HG02610 (cell line): ENCODE results near the gene SS18L1.

ENCODE experiments used
- ATAC-seq: cut with Tn5 transposase; IDR thresholded peaks from one replicate; pipeline ENCODE4 v1.9.1; 2021; ENCODE audit warnings: mild to moderate bottlenecking, moderate library complexity; ENCODE audit not compliant: unreplicated experiment

SS18L1 gene

GRCh38 chr20:62191781-62192559 lies 48.4 kb downstream of the SS18L1 start:
- no peak for ATAC-seq

DNA sequence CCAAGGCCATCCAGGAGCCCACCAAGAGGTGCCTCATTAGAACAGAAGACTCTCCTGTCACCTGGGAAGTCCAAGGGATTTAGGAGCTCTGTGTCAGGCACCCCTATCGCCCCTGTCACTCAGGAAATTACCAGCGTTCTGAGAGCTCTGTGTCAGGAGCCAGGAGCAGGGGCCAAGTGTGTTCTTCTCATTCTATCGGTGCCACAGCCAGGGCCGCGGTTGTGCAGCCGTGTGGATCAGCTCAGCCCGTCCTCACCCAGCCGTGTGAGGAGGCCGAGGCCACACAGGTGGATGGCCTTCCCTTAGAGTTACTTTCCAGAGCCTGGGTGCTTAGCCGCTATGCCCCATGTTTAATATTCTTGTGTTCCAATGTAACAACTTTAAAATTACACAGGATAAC lies 49.1 kb downstream of the SS18L1 start:
- no peak for ATAC-seq

GRCh38 chr20:62193079-62194025 lies 49.8 kb downstream of the SS18L1 start:
- no peak for ATAC-seq

- ATAC-seq: no peak
These were observed 51.5 kb downstream of the SS18L1 start for GRCh38 chr20:62195075-62195405.

GRCh38 chr20:62195736-62196135 lies 52.2 kb downstream of the SS18L1 start:
- no peak for ATAC-seq

GRCh38 chr20:62196286-62196685 lies 52.7 kb downstream of the SS18L1 start:
- ATAC-seq: no peak

DNA sequence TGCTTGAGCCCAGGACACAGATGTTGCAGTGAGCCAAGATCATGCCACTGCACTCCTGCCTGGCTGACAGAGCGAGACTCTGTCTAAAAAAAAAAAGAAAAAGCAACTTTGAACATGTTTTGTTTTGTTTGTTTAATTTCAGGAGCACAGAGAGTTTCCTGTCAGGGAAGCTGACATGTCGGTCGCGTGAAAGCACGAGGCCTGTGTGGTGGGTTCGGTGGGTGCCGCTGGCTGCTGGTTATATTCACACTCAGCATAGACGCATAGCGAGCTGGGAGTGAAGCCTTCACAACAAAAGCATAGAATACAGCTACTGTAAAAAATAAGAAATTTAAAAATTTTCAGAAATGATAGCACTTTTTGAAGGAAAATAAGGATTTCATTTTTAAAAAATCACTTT lies 53.7 kb downstream of the SS18L1 start:
- ATAC-seq: no peak

DNA sequence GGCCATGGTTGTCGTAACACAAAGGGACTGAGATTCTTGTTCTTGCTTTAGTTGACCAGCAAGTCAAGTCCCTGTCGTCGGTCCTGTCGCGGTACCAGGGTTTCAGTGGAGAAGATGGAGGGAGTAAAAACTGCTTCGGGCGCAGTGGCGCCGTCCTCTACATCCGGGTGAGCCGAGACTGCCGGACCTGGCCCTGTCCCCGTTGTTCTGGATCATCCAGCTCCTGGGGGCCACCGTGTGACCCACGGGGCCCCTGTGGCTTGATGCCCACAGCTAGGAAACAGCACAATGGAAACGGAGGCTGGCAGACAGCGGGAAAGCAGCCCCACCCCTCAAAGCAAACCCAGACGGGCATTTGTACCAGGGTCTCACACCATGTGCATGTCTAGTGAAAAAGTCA lies 54.2 kb downstream of the SS18L1 start:
- ATAC-seq: no peak

DNA sequence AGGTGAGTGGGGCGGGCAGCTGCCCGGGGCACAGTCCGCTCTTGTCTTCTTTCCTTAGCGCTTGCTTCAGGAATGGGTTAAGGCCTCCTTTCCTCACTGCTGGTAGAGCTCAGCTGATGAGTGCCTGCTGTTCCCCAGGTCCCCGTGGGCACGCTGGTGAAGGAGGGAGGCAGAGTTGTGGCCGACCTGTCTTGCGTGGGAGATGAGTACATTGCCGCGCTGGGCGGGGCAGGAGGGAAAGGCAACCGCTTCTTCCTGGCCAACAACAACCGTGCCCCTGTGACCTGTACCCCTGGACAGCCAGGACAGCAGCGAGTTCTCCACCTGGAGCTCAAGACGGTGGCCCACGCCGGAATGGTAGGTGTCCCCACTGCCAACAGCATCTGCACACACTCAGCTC lies 54.9 kb downstream of the SS18L1 start:
- no peak for ATAC-seq

DNA sequence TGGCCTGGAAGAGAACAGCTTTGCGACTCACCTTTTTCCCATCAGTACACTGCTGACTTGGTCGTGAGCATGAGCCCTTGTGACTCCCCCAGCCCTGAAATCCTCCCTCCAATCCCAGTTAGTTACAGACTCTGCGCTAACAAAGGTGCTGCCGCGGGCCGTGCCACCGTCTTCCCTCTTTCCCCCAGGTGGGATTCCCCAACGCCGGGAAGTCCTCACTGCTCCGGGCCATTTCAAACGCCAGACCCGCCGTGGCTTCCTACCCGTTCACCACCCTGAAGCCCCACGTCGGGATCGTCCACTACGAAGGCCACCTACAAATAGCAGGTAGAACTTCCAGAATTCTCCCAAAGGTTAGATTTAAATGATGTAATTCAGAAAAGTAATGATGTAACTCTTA lies 55.4 kb downstream of the SS18L1 start:
- ATAC-seq: no peak

GRCh38 chr20:62200491-62201172 lies 57.1 kb downstream of the SS18L1 start:
- no peak for ATAC-seq

DNA sequence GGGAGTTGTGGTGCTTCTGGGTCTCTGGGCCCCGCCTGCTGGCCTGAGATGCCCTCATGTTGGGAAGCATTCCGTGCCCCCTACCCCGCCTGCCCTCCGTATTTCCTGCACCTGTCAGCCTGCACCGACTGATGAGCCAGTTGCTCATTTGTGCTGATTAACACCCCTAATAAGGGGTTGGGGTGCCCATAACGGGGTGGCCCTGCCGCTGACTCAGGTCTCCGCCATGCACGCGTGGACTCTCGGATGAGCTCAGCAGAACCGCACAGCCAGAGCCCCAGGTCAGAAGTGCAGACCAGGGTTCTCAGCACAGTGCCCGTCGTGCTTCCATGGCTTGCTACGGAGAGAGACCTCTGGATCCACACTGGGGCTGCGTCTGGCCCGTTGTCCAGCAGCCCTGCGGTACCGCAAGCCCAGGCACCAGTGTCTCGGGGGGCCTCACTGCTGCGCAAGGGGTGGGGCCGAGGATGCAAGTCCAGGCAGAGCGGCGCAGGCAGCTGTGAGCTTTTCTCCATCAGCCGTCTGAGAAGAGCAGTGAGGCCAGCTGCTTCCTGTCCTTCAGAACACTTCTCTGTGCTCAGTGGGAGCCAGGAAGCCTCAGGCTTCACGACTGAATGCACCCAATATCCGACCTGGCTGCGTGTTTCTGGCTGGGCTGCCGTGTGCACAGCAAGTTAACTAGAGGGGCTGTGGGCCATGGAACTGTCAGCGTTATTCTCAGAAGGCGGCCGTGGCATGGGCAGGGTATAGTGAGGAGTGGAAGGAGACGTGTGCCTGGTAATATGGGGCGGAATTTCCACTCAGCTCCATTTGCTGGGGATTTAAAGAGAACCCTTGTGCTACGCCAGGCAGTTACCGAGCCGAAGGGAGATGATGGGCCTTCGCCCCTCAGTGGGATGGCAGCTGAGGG lies 57.9 kb downstream of the SS18L1 start:
- ATAC-seq: peak; percentile 56

- peak; percentile 25 for ATAC-seq
These were observed 58.5 kb downstream of the SS18L1 start for GRCh38 chr20:62202083-62202395.

DNA sequence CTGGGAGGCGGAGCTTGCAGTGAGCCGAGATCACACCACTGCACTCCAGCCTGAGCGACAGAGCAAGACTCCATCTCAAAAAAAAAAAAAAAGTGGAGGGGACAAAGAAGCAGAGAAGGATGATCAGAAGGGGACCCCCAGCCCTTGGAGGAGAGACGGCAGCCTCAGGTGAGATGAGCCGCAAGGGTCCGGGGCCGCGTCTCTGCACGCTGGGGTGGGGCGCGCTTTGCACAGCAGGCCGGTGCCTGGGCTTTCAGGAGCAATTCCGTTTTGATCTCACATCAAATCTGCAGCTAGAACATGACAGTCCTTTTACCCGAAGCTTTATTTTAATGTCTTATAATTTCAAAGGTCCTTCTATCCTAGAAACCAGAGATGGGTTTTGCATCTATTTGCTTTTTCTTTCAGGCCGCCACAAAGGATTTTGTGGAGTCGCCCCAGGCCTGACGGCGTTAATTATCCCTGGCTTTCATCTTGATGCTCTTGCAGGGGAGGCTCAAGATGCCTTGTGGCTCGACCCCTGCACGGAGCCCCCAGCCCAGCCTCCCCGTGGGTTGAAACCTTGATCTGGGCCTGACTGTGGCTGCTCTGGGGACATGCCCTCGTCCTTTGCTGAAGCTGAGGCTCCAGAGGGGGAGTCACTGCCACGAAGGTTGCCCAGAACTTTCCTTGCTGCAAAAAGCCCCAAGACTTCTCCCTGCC lies 59.3 kb downstream of the SS18L1 start:
- ATAC-seq: no peak

DNA sequence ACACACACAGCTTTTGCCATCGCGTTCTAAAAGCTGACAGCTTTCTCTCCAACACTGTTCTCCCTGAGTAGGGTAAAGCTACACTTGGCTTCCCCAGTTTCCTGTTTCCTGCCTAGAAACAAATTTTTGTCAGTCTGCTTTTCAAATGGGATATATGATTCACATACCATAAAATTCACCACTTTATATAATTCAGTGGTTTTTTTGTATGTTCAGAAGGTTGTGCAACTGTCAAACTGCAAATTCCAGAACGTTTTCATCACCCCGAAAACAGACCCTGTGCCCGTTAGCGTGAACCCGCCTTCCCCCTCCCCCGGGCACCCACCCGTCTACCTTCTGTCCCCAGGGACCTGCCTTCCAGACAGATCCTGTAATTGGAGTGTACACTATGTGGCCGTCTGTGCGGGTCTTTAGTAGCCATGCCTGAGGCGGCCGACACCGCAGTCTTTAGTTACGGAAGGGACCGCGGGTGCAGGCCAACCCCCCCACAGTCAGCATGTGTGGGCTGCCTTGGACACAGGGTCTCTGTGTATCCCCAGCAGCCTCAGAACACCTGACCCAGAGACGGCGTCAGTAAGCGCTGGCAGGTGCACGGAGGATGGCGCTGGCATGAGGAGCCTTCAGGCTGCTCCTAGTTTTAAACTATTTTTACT lies 59.9 kb downstream of the SS18L1 start:
- ATAC-seq: no peak

DNA sequence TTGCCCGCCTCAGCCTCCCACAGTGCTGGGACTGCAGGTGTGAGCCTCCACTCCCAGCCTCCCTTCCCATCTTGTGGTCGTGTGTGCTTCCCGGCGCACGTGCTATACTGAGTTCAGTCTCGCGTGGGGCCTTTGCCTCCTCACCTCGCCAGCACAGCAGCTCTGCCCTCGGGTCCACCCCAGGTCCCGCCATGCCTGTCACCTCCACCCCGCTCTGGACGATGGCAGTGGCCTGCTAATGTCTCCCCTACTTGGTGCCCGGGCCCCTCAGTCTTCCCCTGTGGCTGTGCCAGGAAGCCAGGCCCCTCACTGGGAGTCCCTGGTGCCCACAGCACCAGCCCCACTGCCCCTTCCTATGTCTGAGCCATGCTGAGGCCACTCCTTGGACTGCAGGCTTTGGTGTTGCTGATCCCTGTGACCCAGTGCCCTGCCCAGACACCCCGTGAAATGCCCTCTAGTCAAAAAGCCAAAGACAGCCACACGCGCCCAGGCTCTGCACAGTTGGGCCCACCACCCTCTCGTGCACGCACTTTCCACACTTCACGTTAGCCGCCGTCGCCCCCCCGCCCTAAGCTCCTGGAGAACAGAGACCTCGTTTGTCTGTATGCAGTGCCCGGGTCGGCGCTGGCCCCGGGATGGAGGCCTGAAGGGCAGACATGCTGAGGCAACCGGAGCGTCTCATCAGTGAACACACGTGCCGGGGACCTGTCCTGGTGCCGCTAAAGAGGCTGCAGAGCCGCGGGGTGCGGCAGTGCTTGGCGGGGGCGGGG lies 62.2 kb downstream of the SS18L1 start:
- ATAC-seq: no peak

DNA sequence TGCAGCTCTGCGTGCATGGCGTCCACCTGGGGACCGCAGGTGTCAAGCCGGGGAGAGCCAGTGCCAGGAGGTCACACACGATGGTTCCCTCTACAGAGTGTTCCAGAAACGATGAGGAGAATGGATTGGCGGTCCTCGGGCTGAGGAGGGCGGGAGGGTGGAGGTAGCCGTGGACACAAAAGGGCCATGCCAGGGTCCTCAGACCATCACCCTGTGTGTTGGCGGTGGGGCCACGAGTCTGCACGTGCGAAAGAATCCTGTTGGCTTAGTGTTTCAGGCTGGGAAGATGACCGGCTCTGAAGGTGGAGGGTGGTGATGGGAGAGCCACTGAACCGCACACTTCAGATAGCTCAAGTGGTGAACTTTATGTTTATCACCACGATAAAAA lies 62.8 kb downstream of the SS18L1 start:
- no peak for ATAC-seq

- no peak for ATAC-seq
These were observed 64.7 kb downstream of the SS18L1 start for GRCh38 chr20:62208061-62208794.
